Measurements from ENCODE around the gene MGLL. TPM values are rescaled to one million over a fixed set of nuclear protein-coding genes. Genes with fewer than 3 reads are reported as not detected.
A peak's percentile ranks its signal among the peaks of the same experiment; 100 is the strongest.

The MGLL gene
- total RNA-seq, 1 donor from 2014 or later = 83.5 TPM

DNA sequence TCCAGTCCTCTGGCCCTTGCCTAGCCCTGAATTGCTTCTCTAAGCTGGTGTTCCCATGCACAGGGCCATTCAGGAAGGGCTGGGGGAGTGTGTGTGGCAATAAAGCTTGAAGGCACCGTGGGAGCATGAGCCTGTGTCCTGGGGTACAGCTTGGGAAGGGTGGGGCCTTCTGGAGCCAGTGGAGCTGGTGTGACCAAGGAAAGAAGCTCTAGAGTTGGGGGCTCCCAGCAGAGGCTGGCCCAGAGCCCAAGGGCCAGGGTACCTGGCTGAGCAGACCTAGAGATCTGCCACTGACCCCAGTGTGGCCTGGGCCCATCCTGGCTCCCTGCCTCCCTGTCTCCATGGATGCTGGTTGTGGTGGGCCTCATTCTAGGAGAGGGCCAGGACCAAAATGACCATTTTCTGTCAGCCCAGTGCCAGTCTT, 141.5 kb downstream of the MGLL start:
- intact Hi-C loops (cut with DNase I) = no loop called here
- peak; percentile 24 for DNase-seq
- no peak for ATAC-seq (ENCODE audit: poor library complexity)

DNA sequence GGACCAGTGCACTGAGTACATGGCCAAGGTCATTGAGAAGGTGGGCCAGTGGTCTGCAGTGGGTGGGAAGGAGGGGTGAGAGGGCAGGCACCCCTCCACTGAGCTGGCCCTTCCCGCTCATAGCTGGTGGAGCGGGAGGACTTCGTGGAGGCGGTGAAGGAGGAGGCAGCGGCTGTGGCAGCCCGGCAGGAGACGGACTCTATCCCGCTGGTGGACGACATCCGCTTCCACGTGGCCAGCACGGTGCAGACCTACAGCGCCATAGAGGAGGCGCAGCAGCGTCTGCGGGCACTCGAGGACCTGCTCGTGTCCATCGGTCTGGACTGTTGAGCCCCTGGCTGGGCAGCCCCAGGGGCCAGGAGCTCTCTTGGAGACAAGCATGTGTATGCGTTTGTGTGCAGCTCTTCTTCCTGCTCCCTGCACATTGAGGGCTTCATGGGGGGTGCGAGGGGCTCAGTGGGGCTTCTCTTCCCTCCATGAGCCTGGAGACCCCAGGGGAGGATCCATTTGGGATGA, 142.1 kb downstream of the MGLL start:
- DNase-seq (peak; percentile 30), ATAC-seq (ENCODE audit: poor library complexity) (no peak)
- intact Hi-C loops (cut with DNase I) = no loop called here

DNA sequence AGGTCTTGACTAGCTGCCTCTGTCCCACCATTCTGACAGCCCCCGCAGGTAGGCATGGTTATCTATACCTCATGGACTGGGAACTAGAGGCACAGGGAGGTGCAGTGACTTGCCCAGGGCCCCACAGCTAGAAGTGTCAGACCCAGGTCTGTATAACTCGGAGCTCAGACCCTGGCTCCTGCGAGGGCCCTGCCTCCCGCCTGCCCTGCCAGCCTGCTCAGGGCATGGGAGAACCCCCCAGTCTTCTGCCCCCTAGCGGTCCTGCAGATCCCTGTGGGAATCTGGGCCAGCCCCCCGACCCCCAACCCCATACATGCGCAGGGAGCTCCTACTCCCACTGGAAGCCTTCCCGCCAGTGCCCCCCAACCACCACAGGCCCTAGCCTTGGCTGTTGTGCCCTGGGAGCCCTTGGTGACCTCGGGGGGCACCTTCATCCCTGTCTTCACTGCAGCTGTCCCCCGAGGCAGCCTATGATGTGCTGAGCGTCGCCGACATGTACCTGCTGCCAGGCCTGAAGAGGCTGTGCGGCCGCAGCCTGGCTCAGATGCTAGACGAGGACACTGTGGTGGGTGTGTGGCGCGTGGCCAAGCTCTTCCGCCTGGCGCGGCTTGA, 142.7 kb downstream of the MGLL start:
- intact Hi-C loops (cut with DNase I) = no loop called here
- ATAC-seq (ENCODE audit: poor library complexity) = no peak
- peak; percentile 36 for DNase-seq

- intact Hi-C loops (cut with DNase I) = no loop called here
- DNase-seq (peak; percentile 45), ATAC-seq (ENCODE audit: poor library complexity) (no peak)
Measured at GRCh38 chr3:127678611-127679533, 143.4 kb downstream of the MGLL start.

GRCh38 chr3:127678315-127678599, 144.1 kb downstream of the MGLL start:
- ATAC-seq (ENCODE audit: poor library complexity) (no peak), DNase-seq (no peak)
- intact Hi-C loops (cut with DNase I) = no loop called here

DNA sequence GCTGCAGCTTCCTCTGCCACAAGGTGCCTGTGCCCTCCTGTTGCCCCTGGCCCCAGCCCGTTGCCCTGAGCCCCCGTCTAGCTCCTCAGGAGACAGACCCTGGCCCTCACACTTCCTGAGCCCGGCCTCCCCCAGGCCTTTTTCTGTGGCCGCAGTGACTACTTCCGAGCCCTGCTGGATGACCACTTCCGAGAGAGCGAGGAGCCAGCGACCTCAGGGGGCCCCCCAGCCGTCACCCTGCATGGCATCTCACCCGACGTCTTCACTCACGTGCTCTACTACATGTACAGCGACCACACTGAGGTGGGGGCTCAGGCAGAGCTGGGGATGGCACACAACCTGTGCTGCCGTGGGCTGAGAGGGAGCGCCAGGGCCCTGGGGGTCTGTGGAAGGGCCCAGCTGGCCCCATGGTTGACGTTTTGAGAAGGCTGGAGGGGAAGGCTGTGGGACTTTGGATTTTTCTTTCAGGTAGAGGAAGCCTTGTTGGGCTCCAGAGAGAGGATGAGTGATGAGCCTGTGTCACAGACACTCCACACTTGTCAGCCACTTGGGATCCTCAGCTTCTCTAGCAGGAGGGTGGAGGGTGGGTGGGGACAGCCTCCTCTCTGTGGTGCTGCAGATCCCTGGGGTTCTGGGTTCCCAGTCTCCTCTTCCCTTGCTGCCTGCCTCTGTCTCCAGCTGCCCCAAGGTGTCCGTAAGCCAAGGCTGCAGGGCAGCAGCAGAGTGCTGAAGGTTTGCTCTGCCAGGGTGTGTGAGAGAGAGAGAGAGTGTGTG, 144.6 kb downstream of the MGLL start:
- intact Hi-C loops (cut with DNase I) = no loop called here
- ATAC-seq (ENCODE audit: poor library complexity) = no peak
- DNase-seq = peak; percentile 34

- ATAC-seq (ENCODE audit: poor library complexity) (no peak), DNase-seq (peak; percentile 34)
- intact Hi-C loops (cut with DNase I) = no loop called here
Measured at GRCh38 chr3:127676921-127677351, 145.4 kb downstream of the MGLL start.

GRCh38 chr3:127676456-127676855, 145.9 kb downstream of the MGLL start:
- intact Hi-C loops (cut with DNase I) = no loop called here
- ATAC-seq (ENCODE audit: poor library complexity) (no peak), DNase-seq (peak; percentile 32)

DNA sequence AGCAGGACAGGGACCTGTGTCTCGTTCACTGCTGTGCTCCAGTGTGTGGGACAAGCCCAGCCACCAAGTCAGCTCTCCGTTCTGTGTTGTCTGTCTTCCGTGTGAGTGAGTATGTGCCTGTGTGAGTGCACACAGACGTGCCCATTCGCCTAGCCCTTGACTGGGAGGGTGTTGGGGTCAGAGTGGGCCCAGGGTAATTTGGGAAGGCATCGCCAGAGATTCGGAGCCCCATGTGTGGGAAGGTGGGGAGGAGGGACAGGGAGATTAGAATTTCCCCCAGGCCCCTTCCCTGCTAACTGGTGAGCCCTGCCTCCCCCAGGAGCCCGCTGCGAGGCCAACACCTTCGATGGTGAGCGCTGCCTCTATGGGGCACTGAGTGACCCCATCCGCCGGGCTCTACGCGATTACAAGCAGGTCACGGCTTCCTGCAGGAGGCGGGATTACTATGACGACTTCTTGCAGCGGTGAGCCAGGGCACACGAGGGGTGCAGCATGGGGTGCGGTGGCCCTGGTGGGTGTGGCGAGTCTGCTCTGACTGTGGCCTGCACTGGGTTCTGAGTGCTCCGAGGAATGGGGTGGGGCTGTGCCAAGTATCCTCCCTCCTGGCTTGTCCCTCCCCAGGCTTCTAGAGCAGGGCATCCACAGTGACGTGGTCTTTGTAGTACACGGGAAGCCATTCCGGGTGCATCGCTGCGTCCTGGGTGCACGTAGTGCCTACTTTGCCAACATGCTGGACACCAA, 146.5 kb downstream of the MGLL start:
- DNase-seq = peak; percentile 34
- ATAC-seq (ENCODE audit: poor library complexity) = no peak
- intact Hi-C loops (cut with DNase I) = no loop called here

- DNase-seq = peak; percentile 28
- ATAC-seq (ENCODE audit: poor library complexity) = no peak
- intact Hi-C loops (cut with DNase I) = loop anchor here (5.0 kb wide), 1 partner anchor 148 kb away; the partner anchor contains the start of gene MGLL
Measured at GRCh38 chr3:127674790-127675189, 147.5 kb downstream of the MGLL start.

DNA sequence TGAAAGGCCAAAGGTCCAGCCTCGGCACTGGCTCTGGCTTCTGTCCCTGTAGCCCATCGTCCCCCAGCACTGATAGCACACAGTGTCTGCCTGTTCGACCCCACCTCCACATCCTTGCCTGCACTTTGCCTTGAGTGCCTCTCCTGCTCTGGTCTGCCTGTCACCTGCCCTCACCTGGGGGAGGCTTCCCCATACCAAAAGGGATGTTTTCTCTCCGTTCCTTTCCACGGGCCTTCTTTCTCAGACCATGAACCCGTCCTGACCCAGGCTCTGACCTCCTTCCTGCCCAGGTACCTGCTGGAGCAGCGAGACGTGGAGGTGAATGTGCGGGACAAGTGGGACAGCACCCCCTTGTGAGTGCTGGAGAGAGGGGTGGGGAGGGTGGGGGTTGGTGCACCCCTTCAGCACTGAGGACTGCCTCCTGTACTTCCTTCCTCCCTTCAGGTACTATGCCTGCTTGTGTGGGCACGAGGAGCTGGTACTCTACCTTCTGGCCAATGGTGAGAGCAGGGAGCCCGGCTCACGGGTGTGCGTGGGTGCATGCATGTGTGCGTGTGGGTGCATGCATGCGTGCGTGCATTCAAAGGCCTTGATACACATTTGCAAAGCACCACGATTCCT, 148.1 kb downstream of the MGLL start:
- intact Hi-C loops (cut with DNase I) = loop anchor here (5.0 kb wide), 1 partner anchor 148 kb away; the partner anchor contains the start of gene MGLL
- no peak for ATAC-seq (ENCODE audit: poor library complexity)
- peak; percentile 33 for DNase-seq

GRCh38 chr3:127673191-127674100, 148.9 kb downstream of the MGLL start:
- DNase-seq = peak; percentile 83
- intact Hi-C loops (cut with DNase I) = loop anchor here (5.0 kb wide), 1 partner anchor 149 kb away; the partner anchor contains the start of gene MGLL
- ATAC-seq (ENCODE audit: poor library complexity) = peak; percentile 59

- peak; percentile 94 for DNase-seq
- intact Hi-C loops (cut with DNase I) = loop anchor here (5.0 kb wide), 1 partner anchor 150 kb away; the partner anchor contains the start of gene MGLL
- peak; percentile 95 for ATAC-seq (ENCODE audit: poor library complexity)
Measured at GRCh38 chr3:127672429-127673190, 149.7 kb downstream of the MGLL start, which contains the start of gene ABTB1. Gene ABTB1 (plus strand): TSS chr3:127672952. CDS start chr3:127673026, 74 bp downstream.

- intact Hi-C loops (cut with DNase I) = loop anchor here (5.0 kb wide), 1 partner anchor 151 kb away; the partner anchor contains the start of gene MGLL
- DNase-seq (peak; percentile 44), ATAC-seq (ENCODE audit: poor library complexity) (peak; percentile 32)
Measured at GRCh38 chr3:127671523-127672428, 150.5 kb downstream of the MGLL start.

All from Right ventricle myocardium superior (tissue), 1 donor.